Immature natural killer cell (primary cell): ENCODE data around the gene DGKG. TPM values are rescaled to one million over a fixed set of nuclear protein-coding genes. Genes with fewer than 3 reads are reported as not detected.

ENCODE experiments used
- DNase-seq, 3 donors: peaks; one replicate each; pipeline ENCODE4 v3.0.0; 2022; ENCODE audit warnings: mixed read lengths in 1 of 3
- H3K27ac Mint-ChIP-seq, 6 donors: one replicate each; pipeline ENCODE4 v1.8.0; 2020; ENCODE audit warnings: mixed read lengths in 6 of 6, mild to moderate bottlenecking in 5 of 6, inconsistent platforms in 4 of 6, moderate library complexity in 3 of 6
- H3K27me3 Mint-ChIP-seq, 3 donors: one replicate each; pipeline ENCODE4 v1.8.0; 2020 to 2021; ENCODE audit warnings: low read depth in 3 of 3, mild to moderate bottlenecking in 3 of 3, mixed read lengths in 3 of 3, moderate library complexity in 3 of 3, inconsistent platforms in 1 of 3
- H3K36me3 Mint-ChIP-seq, 3 donors: one replicate each; pipeline ENCODE4 v1.8.0; 2020; ENCODE audit warnings: mixed read lengths in 3 of 3, inconsistent platforms in 2 of 3, mild to moderate bottlenecking in 2 of 3
- H3K4me1 Mint-ChIP-seq, 2 donors: one replicate each; pipeline ENCODE4 v1.8.0; 2020; ENCODE audit warnings: inconsistent platforms in 2 of 2, mild to moderate bottlenecking in 2 of 2, mixed read lengths in 2 of 2, moderate library complexity in 1 of 2
- H3K4me3 Mint-ChIP-seq, 5 donors: one replicate each; pipeline ENCODE4 v1.8.0; 2020; ENCODE audit warnings: mild to moderate bottlenecking in 5 of 5, mixed read lengths in 5 of 5, inconsistent platforms in 3 of 5, moderate library complexity in 3 of 5
- H3K9me3 Mint-ChIP-seq, 6 donors: one replicate each; pipeline ENCODE4 v1.8.0; 2020; ENCODE audit warnings: mild to moderate bottlenecking in 6 of 6, mixed read lengths in 6 of 6, inconsistent platforms in 4 of 6, moderate library complexity in 3 of 6
- polyA plus RNA-seq, 3 donors: library from polyadenylated mRNA; unstranded; fragments of 300-500 nt; fragmentation: Illumina TruSeq; gene quantifications; one replicate each; pipeline ENCODE4 v1.2.3, GENCODE V29; 2021

DGKG gene
- polyA plus RNA-seq, 3 donors from 2014 or later = 0.07 to 0.86 TPM; not detected in 1

DNA sequence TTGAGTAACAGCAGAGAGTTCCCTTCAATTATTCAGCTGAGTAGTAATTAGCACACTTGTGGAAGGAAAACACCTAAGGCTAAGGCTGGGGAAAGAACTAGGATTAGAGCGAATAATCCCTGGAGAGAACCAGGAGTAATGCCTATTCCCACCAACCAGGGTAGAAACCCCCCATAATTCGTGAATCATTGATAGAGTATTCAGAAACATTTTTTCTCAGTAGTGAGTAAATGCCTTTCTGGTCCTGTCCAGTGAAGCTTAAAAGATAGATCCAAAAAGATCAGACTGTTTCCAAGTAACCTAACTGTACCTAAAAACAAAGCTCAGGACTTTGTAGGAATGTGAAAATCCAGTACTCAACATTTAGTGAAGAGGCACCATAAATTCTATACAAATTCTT lies 71.2 kb downstream of the DGKG start:
- no peaks in the 10 kb centered on the region for H3K9me3 Mint-ChIP-seq
- no peak overlapping the region for H3K4me3 Mint-ChIP-seq
- no peak overlapping the region for H3K27ac Mint-ChIP-seq
- no peaks in the 10 kb centered on the region for H3K4me1 Mint-ChIP-seq
- no peak for DNase-seq
- H3K36me3 Mint-ChIP-seq = no peaks in the 10 kb centered on the region
- H3K27me3 Mint-ChIP-seq = peaks cover 0 to 2% (median 2%) of the 10 kb centered on the region in 3 donors

DNA sequence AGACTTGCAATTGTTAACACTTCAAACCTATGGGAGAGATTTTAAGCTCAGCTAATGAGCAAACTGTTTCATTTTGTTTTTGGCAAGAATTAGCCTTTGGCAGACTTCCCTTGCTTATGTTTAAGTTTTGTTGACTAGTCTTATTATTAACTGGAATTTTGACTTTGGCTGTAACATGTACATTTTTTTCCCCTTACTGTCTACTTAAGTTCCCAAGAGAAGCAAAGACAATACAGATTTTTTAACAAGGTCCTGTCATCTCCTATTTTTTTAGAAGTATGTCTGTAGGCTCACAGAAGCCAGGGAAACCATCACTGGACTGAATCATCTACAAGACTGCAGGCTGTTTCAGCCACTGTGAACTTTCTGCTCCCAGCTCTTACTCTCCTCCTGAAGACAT lies 74.3 kb downstream of the DGKG start:
- Mint-ChIP-seq H3K4me1 (no peaks in the 10 kb centered on the region), H3K36me3 (no peaks in the 10 kb centered on the region), H3K27me3 (peaks cover 0 to 3% (median 3%) of the 10 kb centered on the region in 3 donors), H3K4me3 (no peak overlapping the region), H3K27ac (no peak overlapping the region), H3K9me3 (no peaks in the 10 kb centered on the region)
- DNase-seq = no peak

DNA sequence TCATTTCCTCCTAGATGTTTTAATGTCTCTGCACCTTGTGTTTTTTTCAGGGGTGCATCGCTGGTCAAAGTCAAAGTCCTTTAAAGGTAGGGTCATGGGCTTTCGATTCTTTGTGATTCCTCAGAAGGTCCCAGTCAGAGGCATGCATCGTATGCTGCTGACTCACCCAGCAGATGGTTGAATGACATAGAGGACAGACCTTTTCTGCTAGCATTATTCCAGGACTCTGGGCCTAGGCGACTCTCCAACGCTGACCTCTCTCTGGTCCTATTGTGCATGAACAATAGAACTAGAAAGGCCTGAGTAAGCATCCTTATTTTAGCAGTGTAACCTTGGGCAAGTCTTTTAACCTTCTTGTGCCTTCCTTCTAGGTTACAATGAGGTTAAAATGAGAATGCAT lies 75.9 kb downstream of the DGKG start:
- Mint-ChIP-seq H3K9me3 (no peaks in the 10 kb centered on the region), H3K4me1 (no peaks in the 10 kb centered on the region), H3K4me3 (no peak overlapping the region), H3K27ac (no peak overlapping the region), H3K36me3 (no peaks in the 10 kb centered on the region), H3K27me3 (peaks cover 0 to 7% (median 3%) of the 10 kb centered on the region in 3 donors)
- no peak for DNase-seq

DNA sequence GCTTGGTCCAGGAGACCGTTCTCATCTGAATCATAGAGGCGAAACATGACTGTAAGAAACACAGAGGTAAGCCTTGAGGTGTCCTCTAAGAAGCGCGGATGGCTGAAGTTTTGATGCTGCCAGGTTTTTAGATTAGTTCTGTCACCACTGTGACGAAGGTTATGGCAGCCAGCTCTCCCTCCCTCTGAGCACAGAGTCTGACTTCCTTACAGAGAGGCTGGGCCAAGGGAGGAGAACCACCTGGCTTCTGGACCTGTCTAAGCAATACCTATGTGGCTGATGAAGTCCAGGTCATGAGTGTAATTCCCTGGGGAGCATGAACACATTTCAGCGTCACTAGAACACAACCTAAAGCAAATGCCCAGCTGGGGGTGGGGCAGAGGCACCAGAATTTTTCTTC lies 77.4 kb downstream of the DGKG start:
- Mint-ChIP-seq H3K36me3 (no peaks in the 10 kb centered on the region), H3K27ac (no peak overlapping the region), H3K4me1 (no peaks in the 10 kb centered on the region), H3K9me3 (no peaks in the 10 kb centered on the region), H3K27me3 (peaks cover 2 to 7% (median 2%) of the 10 kb centered on the region in 3 donors), H3K4me3 (no peak overlapping the region)
- DNase-seq = no peak

DNA sequence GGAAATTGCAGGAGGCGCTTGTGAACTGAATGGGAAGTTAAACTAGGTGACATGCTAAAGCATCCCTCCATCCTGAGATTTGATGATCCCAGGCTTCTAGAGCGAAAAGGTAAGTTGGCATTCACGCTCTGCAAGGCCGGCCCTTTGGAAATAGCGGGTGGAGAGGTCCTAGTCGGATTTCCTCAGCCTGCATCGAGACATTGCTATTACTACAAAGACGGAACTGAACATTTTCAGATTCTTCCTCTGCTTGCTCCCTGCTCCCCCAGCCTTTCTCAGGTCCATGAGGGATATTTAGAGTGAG lies 77.7 kb downstream of the DGKG start:
- no peaks in the 10 kb centered on the region for H3K36me3 Mint-ChIP-seq
- peaks cover 2 to 7% (median 2%) of the 10 kb centered on the region in 3 donors for H3K27me3 Mint-ChIP-seq
- no peak overlapping the region for H3K27ac Mint-ChIP-seq
- H3K4me3 Mint-ChIP-seq = no peak overlapping the region
- no peaks in the 10 kb centered on the region for H3K9me3 Mint-ChIP-seq
- no peak for DNase-seq
- H3K4me1 Mint-ChIP-seq = no peaks in the 10 kb centered on the region

DNA sequence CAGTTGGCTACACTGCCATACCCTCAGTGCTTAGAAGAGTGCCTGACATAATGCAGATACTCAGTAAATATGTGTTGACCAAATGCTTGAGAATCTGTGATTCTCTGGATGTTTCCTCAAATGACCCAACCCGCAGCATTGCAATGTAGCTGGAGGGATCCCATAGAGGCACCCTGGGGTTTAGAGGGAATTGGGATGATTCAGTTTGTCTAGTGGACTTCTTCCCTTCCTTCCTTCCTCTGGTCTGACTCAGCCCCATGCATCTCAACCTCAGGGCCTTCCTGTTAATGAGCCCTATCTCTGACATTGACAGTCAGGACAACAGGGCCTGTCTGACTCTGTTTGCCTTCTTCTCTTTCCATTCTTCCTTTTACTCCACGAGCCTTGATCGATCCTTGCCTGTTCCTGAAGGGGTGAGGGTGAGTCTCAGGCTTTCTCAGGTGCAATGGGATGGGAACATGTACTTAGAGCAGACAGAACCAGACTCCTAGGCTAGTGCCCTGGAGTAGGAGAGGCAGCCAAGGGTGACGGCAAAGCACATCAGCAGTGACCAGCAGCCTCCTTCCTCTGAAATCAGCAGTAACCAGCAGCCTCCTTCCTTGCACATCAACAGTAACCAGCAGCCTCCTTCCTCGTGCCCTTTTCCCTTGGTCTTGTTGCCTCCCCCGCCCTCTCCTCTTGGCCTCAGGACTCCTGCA lies 78.2 kb downstream of the DGKG start:
- no peak for DNase-seq
- Mint-ChIP-seq H3K27ac (no peak overlapping the region), H3K4me1 (no peaks in the 10 kb centered on the region), H3K4me3 (no peak overlapping the region), H3K9me3 (no peaks in the 10 kb centered on the region), H3K36me3 (no peaks in the 10 kb centered on the region), H3K27me3 (peaks cover 2 to 7% (median 2%) of the 10 kb centered on the region in 3 donors)

DNA sequence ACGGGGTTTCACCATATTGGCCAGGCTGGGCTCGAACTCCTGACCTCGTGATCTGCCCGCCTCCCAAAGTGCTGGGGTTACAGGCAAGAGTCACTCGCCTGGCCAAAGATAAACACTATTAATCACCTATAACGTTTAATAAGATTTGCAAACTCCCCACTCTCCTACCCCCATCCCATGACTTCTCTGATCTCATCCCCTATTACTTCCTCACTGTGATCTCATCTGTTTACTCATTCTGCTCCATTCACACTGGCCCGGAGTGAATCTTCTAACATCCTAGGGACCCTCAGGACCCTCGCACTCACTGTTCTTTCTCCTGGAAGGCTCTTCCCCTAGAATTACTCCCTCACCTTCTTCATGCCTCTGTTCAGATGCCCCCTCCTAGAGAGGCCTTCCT lies 78.9 kb downstream of the DGKG start:
- no peaks in the 10 kb centered on the region for H3K4me1 Mint-ChIP-seq
- H3K4me3 Mint-ChIP-seq = no peak overlapping the region
- H3K27ac Mint-ChIP-seq = no peak overlapping the region
- DNase-seq = no peak
- no peaks in the 10 kb centered on the region for H3K9me3 Mint-ChIP-seq
- peaks cover 2 to 7% (median 2%) of the 10 kb centered on the region in 3 donors for H3K27me3 Mint-ChIP-seq
- H3K36me3 Mint-ChIP-seq = no peaks in the 10 kb centered on the region

DNA sequence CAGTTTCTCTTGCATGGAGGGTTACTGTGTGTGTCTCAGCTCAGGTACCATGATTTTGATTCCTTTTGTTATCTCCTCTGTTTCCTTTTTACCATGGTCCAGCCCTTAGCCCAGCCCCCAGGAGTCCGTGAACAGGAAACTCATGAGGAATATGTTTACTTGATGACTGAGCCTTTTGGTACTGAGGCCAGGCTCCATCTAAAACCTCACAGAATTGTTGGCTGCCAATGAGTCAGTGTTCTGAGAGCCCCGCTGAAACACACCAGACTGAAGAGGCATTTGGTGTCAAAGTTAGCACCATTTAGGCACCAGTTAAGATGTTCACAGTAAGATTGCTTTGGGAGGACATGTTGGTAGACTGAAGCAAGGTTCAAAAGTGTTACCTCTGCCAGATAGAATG lies 80.9 kb downstream of the DGKG start:
- H3K4me3 Mint-ChIP-seq = no peak overlapping the region
- H3K27ac Mint-ChIP-seq = no peak overlapping the region

DNA sequence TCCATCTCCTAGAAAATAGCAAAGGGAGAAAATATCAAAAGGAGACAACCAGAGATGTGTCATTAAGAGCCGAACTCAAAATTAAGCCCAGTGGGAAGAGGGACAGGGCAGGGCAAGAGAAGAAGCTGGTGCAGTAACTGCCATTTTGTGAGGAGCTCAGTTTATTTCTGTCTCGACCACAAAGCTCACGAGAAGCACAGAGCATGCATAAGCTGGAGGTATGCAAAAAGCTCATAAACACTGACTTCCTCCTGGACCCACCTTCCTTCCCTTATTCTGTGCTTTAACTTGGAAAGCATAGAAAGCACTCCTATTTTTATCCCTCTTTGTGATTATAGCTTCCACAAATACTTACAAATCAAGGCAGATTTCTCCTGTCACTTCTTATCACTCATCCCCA lies 81.3 kb downstream of the DGKG start:
- peaks cover 2 to 4% (median 2%) of the 10 kb centered on the region in 3 donors for H3K27me3 Mint-ChIP-seq
- no peak overlapping the region for H3K4me3 Mint-ChIP-seq
- no peaks in the 10 kb centered on the region for H3K4me1 Mint-ChIP-seq
- no peak for DNase-seq
- no peak overlapping the region for H3K27ac Mint-ChIP-seq
- H3K9me3 Mint-ChIP-seq = no peaks in the 10 kb centered on the region
- H3K36me3 Mint-ChIP-seq = no peaks in the 10 kb centered on the region

More for the DNA sequence above, 80.9 kb downstream of the DGKG start:
- H3K27me3 Mint-ChIP-seq = peaks cover 2 to 7% (median 2%) of the 10 kb centered on the region in 3 donors
- no peaks in the 10 kb centered on the region for H3K36me3 Mint-ChIP-seq
- H3K4me1 Mint-ChIP-seq = no peaks in the 10 kb centered on the region
- H3K9me3 Mint-ChIP-seq = no peaks in the 10 kb centered on the region
- DNase-seq = no peak

DNA sequence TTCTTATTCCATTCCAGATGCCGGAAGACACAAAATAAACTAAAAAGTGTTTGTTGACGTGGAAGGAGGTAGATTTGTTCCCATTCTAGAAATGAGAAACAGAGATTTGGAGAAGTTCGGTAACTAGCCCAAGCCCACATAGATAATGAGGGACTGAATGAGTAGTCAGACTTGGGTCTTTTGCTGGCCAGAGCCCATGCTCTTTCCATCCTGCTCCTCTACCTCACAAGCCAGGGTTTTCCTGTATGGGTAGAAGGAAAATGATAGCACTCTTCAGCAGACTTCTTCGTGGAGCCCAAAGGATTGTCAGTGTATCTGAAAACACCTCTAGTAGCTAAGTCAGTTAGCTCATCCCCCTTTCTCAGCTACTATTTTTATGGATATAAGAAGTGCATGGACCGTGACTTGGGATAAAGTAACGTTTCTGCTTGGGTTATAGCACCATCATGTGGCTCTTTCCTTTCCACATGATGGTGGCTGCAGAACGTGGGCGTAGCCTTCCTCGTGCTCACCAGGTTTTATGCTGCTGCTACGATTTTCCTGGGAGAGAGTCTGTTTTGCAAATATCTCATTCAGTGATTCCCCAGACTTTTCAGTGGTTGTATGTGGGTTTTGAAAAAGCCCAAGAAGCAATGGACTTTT lies 84.6 kb downstream of the DGKG start:
- no peak overlapping the region for H3K4me3 Mint-ChIP-seq
- H3K9me3 Mint-ChIP-seq = no peaks in the 10 kb centered on the region
- no peaks in the 10 kb centered on the region for H3K4me1 Mint-ChIP-seq
- H3K36me3 Mint-ChIP-seq = no peaks in the 10 kb centered on the region
- no peak for DNase-seq
- H3K27me3 Mint-ChIP-seq = peaks cover 2% of the 10 kb centered on the region in 3 donors
- H3K27ac Mint-ChIP-seq = no peak overlapping the region

DNA sequence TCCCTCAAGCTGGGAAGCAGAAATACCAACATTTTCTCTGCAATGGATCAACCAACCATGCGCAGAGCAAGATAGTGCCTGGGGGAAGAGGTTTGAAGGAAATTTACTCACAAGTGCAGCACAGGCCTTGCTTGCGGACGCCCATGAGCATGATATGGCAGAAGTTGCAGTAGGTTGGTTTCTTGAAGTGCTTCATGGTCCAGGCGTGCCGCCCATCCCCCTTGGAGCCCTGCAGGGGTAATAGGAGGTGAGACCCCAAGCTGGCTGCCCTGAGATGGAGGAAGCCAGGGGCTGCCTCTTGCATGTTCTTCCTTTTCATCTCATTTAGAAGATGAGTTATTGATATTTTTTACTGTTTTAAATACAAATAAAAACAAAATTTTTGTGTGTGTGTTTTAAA lies 86.6 kb downstream of the DGKG start:
- no peaks in the 10 kb centered on the region for H3K36me3 Mint-ChIP-seq
- no peak overlapping the region for H3K27ac Mint-ChIP-seq
- H3K27me3 Mint-ChIP-seq = peaks cover 0 to 5% (median under 1%) of the 10 kb centered on the region in 3 donors
- H3K9me3 Mint-ChIP-seq = no peaks in the 10 kb centered on the region
- H3K4me3 Mint-ChIP-seq = no peak overlapping the region
- no peaks in the 10 kb centered on the region for H3K4me1 Mint-ChIP-seq
- DNase-seq = no peak

DNA sequence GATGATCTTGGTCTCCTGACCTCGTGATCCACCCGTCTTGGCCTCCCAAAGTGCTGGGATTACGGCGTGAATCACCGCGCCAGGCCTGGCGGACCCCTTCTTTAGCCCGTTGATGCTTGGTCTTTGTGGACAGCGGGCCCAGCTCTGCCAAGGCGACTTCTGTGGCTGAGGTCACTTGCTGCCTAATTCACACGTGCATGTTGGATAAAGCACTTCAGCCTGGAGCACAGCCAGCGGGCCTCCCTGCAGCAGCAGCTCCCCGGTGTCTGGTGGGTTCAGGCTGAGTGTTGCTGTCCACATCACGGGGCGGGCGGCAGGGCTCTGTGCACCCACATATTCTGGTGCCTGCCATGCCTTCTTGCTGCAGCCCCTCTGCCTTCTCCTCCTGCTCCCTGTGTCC lies 88.4 kb downstream of the DGKG start:
- no peaks in the 10 kb centered on the region for H3K36me3 Mint-ChIP-seq
- H3K27me3 Mint-ChIP-seq = peaks cover 0 to 5% (median 4%) of the 10 kb centered on the region in 3 donors
- no peak overlapping the region for H3K27ac Mint-ChIP-seq
- no peaks in the 10 kb centered on the region for H3K9me3 Mint-ChIP-seq
- H3K4me1 Mint-ChIP-seq = no peaks in the 10 kb centered on the region
- no peak overlapping the region for H3K4me3 Mint-ChIP-seq
- no peak for DNase-seq

DNA sequence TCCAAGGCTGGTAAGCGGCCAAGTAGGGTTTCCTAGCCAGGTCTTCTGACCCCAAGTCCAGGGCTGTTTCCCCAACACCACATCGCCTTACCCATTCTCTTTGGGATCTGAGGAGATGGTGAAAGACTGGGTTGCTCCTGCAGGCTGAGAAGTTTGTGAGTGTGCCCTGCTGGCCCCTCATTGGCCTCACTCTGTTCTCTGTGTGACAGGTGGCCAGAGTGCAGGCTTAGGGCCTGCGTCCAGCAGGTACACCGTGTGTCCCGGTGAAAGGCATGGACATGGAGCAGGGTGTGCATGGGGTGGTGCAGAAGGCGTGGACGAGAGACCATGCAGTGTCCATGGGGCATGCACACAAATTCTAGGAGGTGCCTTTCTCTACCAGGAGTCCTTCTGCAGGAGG lies 91.3 kb downstream of the DGKG start:
- Mint-ChIP-seq H3K27me3 (peaks cover 4 to 9% (median 4%) of the 10 kb centered on the region in 3 donors), H3K9me3 (no peaks in the 10 kb centered on the region), H3K4me3 (no peak overlapping the region), H3K27ac (no peak overlapping the region), H3K4me1 (no peaks in the 10 kb centered on the region), H3K36me3 (no peaks in the 10 kb centered on the region)
- DNase-seq = no peak

DNA sequence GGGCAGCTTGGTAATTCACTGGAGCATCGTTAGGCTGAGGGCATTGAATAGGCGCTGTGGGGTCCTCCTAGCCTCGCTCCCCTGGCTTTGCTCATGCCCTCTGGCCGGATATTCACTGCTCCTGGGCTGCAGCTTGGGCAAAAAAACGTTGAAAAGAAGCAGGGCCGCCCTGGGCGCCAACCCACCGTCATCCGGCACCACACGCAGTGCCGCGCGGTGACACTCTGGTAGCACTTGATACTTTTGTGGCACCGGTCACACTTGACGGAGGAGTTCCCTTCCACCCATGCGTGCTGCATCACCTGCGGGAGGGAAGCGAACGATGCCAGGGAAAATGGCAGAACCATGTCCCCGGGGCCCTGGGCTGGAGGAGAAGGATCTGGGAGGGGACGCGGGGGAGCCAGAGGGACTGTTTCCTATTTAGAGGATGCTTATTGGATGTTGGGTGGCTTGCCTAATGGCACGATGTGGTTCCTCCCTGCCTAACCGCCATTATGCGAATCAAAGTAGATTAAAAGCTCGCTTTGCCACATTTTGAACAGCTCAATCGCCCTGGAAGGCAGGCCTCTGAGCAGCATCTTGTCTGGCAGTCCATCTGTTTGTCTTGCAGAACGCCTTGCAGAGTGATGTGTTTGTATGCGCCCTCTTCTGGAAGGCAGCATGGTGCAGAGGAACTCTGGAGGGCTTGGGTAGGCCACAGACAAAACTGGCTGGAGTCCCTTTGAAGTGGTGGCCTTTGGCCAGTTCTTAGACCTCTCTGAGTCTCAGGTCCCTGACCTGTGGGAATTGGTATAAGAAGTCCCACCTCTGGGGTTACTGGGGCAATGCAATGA lies 93.2 kb downstream of the DGKG start:
- Mint-ChIP-seq H3K4me3 (no peak overlapping the region), H3K4me1 (no peaks in the 10 kb centered on the region), H3K27me3 (peaks cover 4 to 9% (median 4%) of the 10 kb centered on the region in 3 donors), H3K9me3 (no peaks in the 10 kb centered on the region), H3K36me3 (no peaks in the 10 kb centered on the region), H3K27ac (no peak overlapping the region)
- no peak for DNase-seq
